ENCODE measurements around the gene ALKBH3. TPM values are rescaled to one million over a fixed set of nuclear protein-coding genes. Genes with fewer than 3 reads are reported as not detected.

The ALKBH3 gene
- polyA plus RNA-seq, 2 of the 4 experiments (the other 2 are of a cell fraction): 22.9 to 50.2 TPM

DNA sequence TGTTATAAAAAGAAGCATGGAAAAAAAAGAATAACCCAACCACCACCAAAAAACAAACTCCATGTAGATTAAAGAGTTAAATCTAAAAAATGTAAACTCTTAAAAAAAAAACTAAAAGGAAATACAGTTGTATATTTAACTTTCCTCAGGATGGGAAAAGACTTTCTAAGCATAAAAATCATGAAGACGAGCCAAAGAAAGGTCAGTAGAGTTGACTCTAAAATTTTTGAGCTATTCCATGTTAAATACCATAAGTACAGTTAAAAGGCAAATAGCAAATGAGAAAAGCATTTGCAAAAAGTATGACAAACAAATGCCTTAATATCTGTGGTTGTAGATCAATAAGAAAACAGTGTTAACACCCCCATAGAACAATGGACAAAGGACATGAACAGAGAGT, 33.8 kb downstream of the ALKBH3 start:
- ATAC-seq: no peak
- WGBS (ENCODE audit: missing lambda C conversion rate): 90% methylated on average over 1 of the region's 1 CpG
- Histone ChIP-seq H3K4me1 (peaks cover under 1% of the 10 kb centered on the region; the same call in 2 of the 3 replicates), H3K27ac (no peak overlapping the region), H3K9me3 (no peaks in the 10 kb centered on the region), H3K4me2 (no peak overlapping the region), H3K4me3 (no peak overlapping the region)
- TF ChIP-seq POLR2AphosphoS2 (conservative IDR thresholded peaks at IDR 0.05; ENCODE audit: low read length) (no peak), JUNB (IDR thresholded peaks at IDR 0.05) (no peak), HDAC2 (IDR thresholded peaks at IDR 0.05) (no peak), KDM5A (IDR thresholded peaks at IDR 0.05) (no peak), CEBPB (IDR thresholded peaks at IDR 0.05) (no peak), KDM1A (IDR thresholded peaks at IDR 0.05; ENCODE audit: low read depth) (no peak)
- TF ChIP-seq, protein P1, sequence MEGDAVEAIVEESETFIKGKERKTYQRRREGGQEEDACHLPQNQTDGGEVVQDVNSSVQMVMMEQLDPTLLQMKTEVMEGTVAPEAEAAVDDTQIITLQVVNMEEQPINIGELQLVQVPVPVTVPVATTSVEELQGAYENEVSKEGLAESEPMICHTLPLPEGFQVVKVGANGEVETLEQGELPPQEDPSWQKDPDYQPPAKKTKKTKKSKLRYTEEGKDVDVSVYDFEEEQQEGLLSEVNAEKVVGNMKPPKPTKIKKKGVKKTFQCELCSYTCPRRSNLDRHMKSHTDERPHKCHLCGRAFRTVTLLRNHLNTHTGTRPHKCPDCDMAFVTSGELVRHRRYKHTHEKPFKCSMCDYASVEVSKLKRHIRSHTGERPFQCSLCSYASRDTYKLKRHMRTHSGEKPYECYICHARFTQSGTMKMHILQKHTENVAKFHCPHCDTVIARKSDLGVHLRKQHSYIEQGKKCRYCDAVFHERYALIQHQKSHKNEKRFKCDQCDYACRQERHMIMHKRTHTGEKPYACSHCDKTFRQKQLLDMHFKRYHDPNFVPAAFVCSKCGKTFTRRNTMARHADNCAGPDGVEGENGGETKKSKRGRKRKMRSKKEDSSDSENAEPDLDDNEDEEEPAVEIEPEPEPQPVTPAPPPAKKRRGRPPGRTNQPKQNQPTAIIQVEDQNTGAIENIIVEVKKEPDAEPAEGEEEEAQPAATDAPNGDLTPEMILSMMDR (IDR thresholded peaks at IDR 0.05): no peak
- CTCF ChIA-PET: interaction anchor here (0.7 to 1.5 kb wide), 5 partner anchors 11 to 40 kb away, joined by 3 to 4 read pairs (median 4); no protein-coding TSS in a partner anchor
- no peak for DNase-seq (ENCODE audit: low read depth in 1 of 2, low spot score in 1 of 2)
- POLR2A ChIA-PET: no interaction called here
- no peak for FAIRE-seq

DNA sequence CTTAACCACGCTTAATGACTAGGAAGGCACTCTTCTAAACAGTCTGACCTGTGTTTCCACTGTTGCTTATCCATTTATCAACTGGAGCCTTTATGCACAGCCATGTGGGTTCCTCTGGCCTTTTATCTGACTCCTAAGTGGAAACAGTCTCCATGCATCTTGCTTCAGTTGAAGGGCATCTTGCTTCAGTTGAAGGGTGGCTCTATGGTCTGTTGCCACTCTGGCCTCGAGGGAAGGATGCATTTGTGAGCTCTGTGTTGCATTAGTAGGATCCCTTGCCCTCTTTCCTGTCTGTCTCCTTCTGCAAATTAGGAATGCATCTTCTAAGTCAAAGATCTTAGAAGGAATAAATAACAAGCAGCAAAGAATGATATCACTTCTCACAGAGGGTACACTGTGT, 36.0 kb downstream of the ALKBH3 start:
- Histone ChIP-seq H3K4me2 (no peak overlapping the region), H3K27ac (no peak overlapping the region), H3K4me1 (peaks cover 19% of the 10 kb centered on the region), H3K4me3 (no peak overlapping the region), H3K9me3 (no peaks in the 10 kb centered on the region)
- POLR2A ChIA-PET: no interaction called here
- DNase-seq (ENCODE audit: low read depth in 1 of 2, low spot score in 1 of 2) (no peak), ATAC-seq (no peak), FAIRE-seq (no peak)
- CTCF ChIA-PET: interaction anchor here (0.7 to 14.2 kb wide), 3 partner anchors 8 to 28 kb away, joined by 3 to 78 read pairs (median 4); no protein-coding TSS in a partner anchor
- TF ChIP-seq HOXB5 (CRISPR knock-in tag; IDR thresholded peaks at IDR 0.05): no peak
- TF ChIP-seq RFX5 (IDR thresholded peaks at IDR 0.05): no peak
- TF ChIP-seq RNF2 (IDR thresholded peaks at IDR 0.05; ENCODE audit: borderline replicate concordance, low read depth): no peak
- TF ChIP-seq, protein P2, sequence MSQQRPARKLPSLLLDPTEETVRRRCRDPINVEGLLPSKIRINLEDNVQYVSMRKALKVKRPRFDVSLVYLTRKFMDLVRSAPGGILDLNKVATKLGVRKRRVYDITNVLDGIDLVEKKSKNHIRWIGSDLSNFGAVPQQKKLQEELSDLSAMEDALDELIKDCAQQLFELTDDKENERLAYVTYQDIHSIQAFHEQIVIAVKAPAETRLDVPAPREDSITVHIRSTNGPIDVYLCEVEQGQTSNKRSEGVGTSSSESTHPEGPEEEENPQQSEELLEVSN (IDR thresholded peaks at IDR 0.05; ENCODE audit: borderline replicate concordance, low read depth): no peak
- TF ChIP-seq CHD4 (IDR thresholded peaks at IDR 0.05; ENCODE audit: borderline replicate concordance): no peak
- no peak for TF ChIP-seq MAFK (IDR thresholded peaks at IDR 0.05; ENCODE audit: partially characterized antibody)
- TF ChIP-seq TFCP2L1 (CRISPR knock-in tag; IDR thresholded peaks at IDR 0.05): no peak
- 78% methylated on average over 2 of the region's 2 CpGs for WGBS (ENCODE audit: missing lambda C conversion rate)

DNA sequence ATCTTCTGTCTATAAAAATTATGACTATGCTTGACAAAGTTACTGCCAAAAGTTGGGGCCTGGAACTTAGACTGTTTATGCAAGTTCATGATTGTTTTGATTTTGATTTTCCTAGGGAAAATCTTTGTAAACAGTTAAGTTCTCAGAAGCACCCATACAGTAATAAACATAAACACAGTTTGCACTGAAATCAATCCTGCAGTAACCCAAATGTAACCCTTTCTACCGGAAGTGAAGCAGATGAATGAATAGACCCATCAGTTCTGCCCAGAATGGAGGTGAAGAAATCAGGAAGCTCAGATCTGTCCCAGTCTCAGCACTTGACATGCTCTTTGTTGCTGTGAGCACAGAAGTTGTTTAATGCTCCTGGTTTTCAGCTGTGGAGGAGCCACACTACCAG, 37.2 kb downstream of the ALKBH3 start:
- Histone ChIP-seq H3K4me3 (no peak overlapping the region), H3K4me2 (no peak overlapping the region), H3K27ac (no peak overlapping the region), H3K9me3 (no peaks in the 10 kb centered on the region), H3K4me1 (peaks cover 20% of the 10 kb centered on the region)
- ATAC-seq: no peak
- WGBS (ENCODE audit: missing lambda C conversion rate): 83% methylated on average over 1 of the region's 1 CpG
- DNase-seq (ENCODE audit: low read depth in 1 of 2, low spot score in 1 of 2): no peak
- no peak for FAIRE-seq
- ChIA-PET POLR2A (no interaction called here), CTCF (interaction anchor here (1.1 to 14.2 kb wide), 4 partner anchors 9 to 66 kb away, joined by 3 to 129 read pairs (median 44); partner anchors contain the start of gene C11orf96)
- TF ChIP-seq, protein P3, sequence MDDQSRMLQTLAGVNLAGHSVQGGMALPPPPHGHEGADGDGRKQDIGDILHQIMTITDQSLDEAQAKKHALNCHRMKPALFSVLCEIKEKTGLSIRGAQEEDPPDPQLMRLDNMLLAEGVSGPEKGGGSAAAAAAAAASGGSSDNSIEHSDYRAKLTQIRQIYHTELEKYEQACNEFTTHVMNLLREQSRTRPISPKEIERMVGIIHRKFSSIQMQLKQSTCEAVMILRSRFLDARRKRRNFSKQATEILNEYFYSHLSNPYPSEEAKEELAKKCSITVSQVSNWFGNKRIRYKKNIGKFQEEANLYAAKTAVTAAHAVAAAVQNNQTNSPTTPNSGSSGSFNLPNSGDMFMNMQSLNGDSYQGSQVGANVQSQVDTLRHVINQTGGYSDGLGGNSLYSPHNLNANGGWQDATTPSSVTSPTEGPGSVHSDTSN (IDR thresholded peaks at IDR 0.05): no peak
- TF ChIP-seq HDAC2 (IDR thresholded peaks at IDR 0.05) (no peak), HOXA7 (CRISPR knock-in tag; IDR thresholded peaks at IDR 0.05) (no peak), JUNB (IDR thresholded peaks at IDR 0.05) (no peak), ZC3H11A (IDR thresholded peaks at IDR 0.05) (no peak), SREBF2 (IDR thresholded peaks at IDR 0.05) (no peak)
- TF ChIP-seq, protein P4, sequence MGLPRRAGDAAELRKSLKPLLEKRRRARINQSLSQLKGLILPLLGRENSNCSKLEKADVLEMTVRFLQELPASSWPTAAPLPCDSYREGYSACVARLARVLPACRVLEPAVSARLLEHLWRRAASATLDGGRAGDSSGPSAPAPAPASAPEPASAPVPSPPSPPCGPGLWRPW (IDR thresholded peaks at IDR 0.05): no peak

Data from A549 (cell line).